GM18868 (cell line): ENCODE data around the gene AKAP6.

Experiments used
- ATAC-seq: cut with Tn5 transposase; IDR thresholded peaks from one replicate; pipeline ENCODE4 v1.9.1; 2021; ENCODE audit warnings: mild to moderate bottlenecking, moderate library complexity; ENCODE audit not compliant: unreplicated experiment

The AKAP6 gene

GRCh38 chr14:32331206-32331605 lies 2.1 kb downstream of the AKAP6 start:
- no peak for ATAC-seq

DNA sequence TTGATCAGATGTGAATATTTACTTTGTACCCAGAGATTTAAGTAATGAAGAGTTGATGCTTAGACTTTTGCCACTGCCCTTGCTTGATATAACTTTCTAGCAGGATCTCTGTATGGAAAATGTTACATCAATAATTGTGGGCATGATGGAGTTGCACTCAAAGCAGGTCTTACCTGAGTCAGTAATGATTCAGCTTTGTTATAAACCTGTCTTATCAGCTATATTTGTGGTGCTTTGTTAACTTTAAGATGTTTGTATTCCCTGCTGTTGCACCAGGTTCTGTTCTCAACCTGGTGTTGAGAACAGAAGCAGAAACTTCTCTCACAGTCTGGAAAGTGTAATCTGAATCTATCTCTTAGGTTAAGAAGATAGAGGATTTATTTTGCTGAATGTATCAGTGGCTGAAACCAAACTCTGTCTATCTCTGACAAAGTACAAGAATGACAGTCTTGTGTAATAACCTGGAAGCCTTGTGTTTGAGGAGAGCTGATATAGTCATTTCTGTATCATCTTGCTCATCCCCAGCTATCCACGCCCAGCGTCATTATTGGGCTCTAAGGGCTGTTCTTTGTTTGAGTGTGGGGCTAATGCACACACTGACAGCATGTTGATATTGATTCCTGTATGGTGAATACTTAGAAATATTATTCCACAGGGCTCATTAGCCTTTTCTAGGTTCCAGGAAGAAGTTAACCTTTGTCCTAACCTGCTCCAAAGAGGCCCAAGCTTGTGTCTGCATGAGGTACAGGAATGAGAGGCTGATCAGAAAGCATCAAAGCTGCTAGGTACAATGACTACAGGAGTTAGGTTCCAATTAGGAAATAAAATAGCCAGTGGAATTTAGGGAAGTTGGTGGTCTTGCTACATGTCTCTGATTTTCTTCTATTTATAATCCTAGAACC lies 3.6 kb downstream of the AKAP6 start:
- ATAC-seq: no peak

GRCh38 chr14:32336702-32337101 lies 7.6 kb downstream of the AKAP6 start:
- no peak for ATAC-seq

- no peak for ATAC-seq
Measured at GRCh38 chr14:32337759-32338158, 8.7 kb downstream of the AKAP6 start.

GRCh38 chr14:32339188-32339587 lies 10.1 kb downstream of the AKAP6 start:
- ATAC-seq: no peak

DNA sequence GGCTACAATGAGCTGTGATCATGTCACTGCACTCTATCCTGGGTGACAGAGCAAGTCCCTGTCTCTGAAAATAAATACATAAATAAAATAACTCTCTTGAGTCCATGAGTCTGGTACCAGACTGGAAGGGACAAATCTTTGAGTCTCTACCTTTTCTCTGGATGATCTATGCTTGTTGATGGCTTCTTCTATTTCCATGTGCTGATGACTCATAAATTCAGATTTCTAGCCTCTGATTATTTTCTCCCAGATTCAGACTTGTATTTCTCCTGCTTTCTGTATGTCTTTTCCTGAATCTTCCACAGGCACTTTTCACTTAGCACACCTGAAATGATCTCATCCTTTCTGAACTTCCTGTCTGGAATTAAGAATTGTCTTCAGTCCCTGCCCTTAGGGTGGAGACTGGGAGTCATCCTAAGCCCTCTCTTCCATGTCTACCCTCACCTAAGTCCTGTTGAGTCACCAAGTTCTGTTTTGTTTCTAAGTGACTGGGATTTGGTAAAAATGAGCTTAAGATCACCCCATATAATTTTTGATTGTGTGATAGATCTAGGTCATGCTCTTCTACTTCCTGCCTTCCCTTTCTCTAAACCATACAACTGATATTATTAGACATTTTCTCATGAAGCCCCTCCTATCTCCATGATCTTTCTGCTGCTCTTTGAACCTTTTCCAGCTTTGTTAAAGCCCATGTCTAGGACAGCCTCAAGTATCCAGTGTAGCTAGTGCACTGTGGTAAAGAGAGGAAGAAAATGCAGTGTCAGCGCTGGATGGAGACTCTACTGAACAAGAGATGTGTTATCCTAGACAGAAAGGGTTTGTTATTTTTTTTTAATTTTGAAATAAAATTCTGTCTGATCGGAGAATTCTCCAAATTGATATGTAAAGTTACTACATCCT lies 13.1 kb downstream of the AKAP6 start:
- no peak for ATAC-seq

GRCh38 chr14:32342847-32343194 lies 13.7 kb downstream of the AKAP6 start:
- ATAC-seq: no peak

DNA sequence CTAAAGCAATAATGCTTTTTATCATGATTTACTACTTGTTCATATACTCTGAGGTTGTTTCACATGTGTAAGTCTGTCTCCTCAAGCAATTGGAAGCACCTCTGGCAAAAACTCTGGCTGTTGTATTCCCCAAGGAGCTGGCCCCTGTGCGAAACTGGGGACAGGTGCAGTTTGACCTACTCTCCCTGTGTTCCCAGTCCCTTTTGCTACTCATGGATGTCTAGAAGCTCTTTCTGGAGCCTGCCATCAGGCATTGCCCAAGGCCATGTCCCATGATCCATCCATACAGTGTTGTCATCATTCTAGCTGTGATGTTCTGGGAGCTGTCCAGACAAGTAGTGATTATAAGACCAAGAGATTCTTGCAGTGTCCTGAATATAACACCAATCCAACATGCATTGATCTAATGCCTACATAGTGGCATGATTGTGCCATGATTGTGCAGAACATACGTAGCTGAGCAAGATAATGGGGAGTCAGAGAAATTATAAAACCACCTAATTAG lies 14.9 kb downstream of the AKAP6 start:
- no peak for ATAC-seq

- no peak for ATAC-seq
Measured at GRCh38 chr14:32345311-32345791, 16.3 kb downstream of the AKAP6 start.

DNA sequence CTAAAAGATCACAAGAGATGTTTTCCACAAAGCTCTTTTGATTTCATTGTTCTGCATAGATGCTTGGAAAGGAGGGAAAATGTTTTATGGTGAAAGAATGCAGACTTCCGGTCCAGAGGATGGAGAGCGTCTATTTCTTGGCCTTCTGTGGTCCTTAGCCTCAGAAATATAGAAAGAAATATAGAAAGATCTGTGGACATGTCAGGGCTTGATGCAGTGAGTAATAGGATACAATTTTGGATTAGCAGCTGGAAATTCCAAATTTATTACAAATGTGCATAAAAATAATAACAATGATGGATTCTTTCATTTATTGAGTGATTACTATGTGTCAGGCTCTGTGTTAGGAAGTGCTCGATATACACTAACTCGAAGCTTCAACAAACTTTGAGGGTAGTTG lies 20.2 kb downstream of the AKAP6 start:
- no peak for ATAC-seq

GRCh38 chr14:32350020-32350419 lies 20.9 kb downstream of the AKAP6 start:
- peak; percentile 99 for ATAC-seq

DNA sequence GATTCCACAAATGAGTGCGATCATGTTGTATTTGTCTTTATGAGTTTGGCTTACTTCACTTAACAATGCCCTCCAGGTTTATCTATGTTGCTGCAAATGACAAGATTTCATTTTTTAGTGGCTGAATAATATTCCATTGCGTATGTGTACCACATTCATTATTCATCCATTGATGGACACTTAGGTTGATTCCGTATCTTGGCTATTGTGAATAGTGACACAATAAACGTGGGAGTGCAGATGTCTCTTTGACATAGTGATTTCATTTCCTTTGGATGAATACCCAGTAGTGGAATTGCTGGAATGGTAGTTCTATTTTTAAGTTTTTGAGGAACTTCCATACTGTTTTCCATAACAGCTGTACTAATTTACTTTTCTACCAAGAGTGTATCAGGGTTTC lies 23.5 kb downstream of the AKAP6 start:
- no peak for ATAC-seq

- ATAC-seq: no peak
Measured at GRCh38 chr14:32354716-32355115, 25.6 kb downstream of the AKAP6 start.

DNA sequence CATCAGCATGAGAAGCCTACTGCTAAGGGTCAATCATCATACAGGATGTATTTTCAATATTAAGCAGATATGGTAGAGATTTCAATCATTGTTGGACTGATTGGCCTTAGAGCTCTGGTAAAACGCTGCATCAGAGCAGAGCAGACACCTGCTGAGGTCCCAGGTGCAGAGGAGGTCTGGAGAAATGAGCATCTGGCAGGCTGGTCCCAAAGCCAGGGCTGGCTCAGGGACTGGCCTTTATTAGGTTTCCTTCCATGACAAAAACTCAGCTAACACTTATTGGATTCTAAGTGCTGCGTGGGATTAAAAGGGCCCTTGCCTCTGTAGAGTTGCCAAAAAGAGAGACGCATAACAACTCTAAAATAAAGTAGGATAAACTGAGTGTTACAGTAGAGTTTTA lies 29.7 kb downstream of the AKAP6 start:
- ATAC-seq: no peak

DNA sequence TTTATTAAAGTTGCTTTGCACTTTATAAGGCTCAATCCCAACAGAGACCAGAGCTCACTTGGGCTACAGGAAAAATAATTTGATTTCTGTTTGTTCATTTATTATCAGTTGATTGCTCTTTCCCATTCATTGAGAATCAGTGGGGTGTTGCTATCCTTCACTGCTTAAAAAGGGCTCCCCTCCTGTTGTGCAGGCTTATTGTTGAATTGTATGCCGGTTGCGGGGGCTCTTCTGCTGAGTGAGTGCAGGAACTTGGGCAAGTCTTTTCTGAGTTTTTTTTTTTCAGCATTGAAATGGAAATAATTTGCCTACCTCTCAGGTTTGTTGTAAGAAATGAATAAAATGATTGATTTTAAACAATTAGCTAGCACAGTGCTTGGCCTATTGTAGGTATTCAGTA lies 32.6 kb downstream of the AKAP6 start:
- ATAC-seq: no peak

DNA sequence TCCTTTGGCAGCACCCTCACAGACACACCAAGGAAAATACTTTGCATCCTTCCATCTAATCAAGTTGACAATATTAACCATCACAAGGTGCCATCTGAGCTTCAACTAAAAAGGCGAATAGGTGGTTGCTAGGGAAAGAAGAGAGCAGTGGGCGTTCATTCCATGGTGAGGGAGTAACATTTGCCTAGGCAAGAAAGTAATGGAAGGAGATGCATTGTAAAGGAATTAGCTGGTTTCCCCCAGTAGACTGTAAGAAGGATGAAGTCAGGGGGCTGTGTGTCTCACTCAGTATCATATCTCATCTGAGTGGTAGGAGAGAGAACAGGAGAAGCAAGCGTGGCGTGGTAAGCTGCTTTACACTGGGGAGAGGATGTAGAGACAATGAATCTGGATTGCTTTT lies 34.7 kb downstream of the AKAP6 start:
- ATAC-seq: no peak

- no peak for ATAC-seq
Measured at GRCh38 chr14:32364941-32365340, 35.8 kb downstream of the AKAP6 start.

DNA sequence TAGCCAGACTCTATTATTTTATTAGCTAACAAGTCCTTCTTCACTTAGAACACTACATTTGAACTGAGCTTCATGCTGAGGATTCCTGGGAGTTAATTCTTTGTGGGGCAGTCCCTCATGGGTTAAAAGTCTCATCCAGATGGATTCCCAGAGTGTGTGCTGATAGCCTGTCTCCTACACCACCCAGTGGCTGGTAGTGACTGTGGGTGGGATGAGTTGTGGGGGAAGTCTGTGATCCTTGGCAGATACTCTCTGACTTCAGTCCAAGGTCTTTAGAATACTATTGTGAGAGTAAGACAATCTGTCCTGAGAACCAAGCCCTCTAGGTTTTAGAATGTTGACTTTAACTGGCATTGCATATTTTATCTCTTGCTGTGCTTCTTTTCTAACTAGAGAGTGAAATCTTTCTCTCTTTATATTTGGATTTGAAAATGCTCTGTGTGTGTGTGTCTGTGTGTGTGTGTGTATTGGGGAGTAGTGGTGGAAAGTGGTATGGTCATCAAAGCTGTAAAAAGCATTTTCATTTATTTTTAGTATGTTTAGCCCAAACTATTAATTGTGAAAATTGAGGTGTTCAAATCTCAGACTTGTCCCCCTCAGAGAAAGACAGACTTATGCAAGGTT lies 37.3 kb downstream of the AKAP6 start:
- no peak for ATAC-seq

DNA sequence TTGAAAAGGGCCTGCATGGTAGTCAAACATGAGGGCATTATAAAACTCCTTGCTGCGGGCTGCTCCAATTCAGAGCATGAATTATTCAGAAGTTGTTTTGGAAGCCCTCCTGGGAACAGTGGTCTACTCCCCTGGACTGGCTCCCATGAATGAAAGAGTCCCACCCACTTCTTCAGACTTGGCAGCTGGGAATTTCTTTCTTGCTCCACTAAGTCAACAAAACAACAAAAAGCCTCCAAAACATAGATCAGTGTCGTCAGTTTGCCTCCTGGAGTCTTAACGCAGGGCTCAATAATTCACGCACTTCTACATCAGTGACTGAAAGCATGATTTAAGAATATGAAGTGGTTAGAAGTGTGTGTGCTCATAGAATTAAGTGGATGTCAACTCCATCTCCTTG lies 37.9 kb downstream of the AKAP6 start:
- no peak for ATAC-seq

GRCh38 chr14:32367516-32367915 lies 38.4 kb downstream of the AKAP6 start:
- no peak for ATAC-seq

DNA sequence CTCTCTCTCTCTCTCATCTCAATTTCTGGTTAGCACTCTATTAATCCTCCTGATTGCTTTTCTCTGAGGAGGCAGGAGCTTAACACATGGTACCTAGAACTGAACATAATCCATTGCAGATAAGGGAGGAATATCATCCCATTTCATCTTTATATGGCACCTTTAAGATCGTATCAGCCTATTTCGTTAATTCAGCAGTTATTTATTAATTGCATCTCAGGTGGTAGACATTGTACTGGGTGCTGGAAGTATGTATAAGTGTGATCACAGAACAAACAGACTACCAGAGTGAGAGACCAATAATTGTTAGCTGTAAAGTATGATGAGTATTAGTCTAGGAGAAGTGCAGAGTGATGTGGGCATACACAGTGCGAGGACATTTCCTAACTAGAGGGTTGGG lies 39.0 kb downstream of the AKAP6 start:
- no peak for ATAC-seq
